Frontal cortex (tissue), 4 donors: ENCODE data around the gene GBE1. TPM values are rescaled to one million over a fixed set of nuclear protein-coding genes. Genes with fewer than 3 reads are reported as not detected.
A peak's percentile ranks its signal among the peaks of the same experiment; 100 is the strongest.

Source experiments
- DNase-seq, 2 donors: peaks; one replicate each; pipeline ENCODE4 v3.0.0; 2012; ENCODE audit warnings: low spot score in 2 of 2
- FAIRE-seq: peaks from 2 replicates; lab custom pipeline; 2012; peaks lifted over from hg19 to GRCh38; lab: Jason Lieb, UNC
- total RNA-seq: library from RNA; depleted of rRNA; stranded (reverse); fragments of >200 nt; gene quantifications from one replicate; pipeline ENCODE4 v1.2.3, GENCODE V29; 2014
- donor health status: control.
- donor health status: control.
- donor health status: control.

The GBE1 gene
- total RNA-seq, 1 donor from 2014 or later, result 24.1 TPM

DNA sequence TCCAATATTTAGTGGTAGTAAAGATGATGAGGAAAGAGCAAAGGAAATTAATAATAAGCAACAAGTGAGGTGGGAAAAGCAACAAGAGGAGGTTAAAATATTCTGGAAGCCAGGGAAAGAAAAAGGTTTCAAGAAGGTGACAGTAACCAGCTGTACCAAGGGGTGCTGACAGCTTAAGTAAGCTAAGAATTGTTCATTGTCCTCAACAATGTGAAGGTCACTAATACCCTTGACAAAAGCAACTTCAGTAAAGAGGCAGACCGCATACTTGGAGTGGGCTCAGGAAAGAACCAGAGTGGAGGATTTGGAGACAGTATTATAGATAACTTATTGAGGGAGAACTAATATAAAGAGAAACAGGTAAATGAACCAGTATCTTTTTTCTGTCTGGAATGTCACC is 116.2 kb downstream of the GBE1 start:
- DNase-seq (no peak), FAIRE-seq (no peak)

DNA sequence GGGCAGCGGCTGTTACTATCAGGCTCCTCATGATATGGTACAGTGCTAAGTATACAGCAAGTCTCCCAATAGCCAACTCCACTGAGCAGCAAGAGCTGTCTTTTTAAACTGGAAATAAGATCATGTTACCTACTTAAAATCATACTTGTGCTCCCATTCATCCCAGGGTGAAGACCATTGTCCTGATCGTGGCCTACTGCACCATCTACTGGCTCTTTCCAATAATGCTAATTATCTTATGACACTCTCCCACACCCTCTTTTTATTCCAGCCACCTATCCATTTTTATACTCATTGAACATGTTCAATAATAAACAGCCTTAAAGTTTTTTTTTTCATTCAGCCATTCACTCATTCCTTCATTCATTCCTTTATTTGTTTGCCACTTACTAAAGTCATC is 117.7 kb downstream of the GBE1 start:
- DNase-seq, result no peak
- no peak for FAIRE-seq

DNA sequence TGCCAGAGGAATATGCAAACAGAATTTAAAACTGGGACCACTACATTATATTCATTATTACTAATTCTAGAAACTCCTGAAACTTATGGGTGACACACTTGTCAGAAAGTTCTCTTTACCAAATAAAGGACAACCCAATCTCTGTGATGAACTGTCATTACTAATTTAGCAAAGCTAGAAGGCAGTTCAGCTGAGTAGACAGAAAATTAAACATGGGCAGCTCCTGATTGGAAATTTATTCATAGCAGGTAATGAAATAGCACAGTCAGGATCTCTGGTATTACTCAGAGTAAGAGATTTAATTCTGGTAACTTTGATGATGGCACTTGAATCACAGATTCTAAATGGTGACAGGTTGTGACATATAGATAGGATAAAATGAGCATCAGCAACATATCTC is 123.0 kb downstream of the GBE1 start:
- no peak for FAIRE-seq

DNA sequence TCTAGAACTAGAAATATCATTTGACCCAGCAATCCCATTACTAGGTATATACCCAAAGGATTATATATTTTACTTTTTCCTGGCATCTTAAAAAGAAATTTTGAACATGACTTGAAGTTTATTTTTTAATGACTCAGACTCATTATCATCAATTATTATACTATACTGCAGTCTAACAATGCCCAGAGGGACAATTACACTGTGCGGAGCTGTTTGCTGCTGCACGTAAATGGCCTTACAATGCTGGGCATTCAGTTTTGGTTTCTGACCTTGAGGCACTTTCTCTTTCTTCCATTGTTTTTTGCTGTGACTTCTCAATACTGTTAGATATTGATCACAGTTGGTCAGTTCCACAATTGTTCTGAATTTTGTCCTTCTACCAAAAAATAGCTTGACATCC is 128.8 kb downstream of the GBE1 start:
- DNase-seq, result no peak
- FAIRE-seq, result no peak

More for the DNA sequence above, 123.0 kb downstream of the GBE1 start:
- DNase-seq, result no peak

DNA sequence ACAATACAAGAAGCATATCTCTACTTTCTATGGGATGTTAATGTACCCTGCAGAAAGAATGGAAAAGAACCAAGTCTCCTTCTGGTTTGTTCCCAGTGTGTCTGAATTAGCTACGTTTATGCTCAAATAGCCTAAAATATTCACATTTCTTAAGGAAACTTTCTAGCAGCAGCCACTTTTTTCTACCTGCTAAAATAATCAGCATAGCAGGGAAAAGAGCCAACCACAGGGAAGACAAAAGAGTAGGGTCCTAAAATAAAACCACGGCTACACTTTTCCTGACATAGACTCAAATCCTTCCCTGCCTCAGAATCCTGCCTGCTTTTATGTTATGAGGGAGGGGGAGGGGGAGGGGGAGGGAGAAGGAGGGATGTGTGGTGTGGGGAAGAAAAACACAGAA is 136.7 kb downstream of the GBE1 start:
- DNase-seq, result no peak
- no peak for FAIRE-seq

DNA sequence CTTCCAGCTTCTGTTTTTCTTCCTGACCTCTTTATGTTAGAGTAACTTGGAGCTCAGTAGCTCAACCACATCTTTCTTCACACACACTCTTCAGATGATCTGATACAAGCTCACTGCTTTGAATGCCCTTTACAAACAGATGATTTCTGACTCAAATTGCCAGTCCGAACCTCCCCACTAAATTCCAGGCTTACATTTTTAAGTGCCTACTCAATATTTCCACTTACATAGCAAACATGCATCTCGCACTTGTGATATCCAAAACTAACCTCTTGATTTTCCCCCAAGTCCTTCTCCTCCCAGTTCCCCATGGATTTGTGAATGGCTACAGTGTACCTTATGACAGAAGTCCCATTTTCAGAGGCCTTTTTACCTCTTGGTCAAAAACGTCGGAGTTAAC is 139.1 kb downstream of the GBE1 start:
- no peak for FAIRE-seq

DNA sequence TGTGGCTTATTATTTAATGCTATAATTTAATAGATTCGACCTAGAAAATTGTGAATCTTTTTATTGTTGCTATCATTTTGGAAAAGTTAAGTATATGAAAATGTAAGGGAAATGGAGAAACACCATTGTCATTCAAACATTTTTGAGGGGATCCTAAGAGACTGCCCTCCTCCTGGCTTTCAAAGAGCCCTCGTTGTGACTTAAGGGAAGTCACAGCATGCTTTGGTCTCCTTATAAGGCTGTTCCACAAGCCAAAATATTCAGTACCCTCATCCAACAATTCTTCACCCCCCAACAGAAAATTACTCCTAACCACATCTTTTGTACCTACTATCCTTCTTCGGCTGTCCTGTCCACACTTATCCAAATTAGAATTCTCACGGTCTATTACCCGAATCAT is 140.2 kb downstream of the GBE1 start:
- DNase-seq (no peak), FAIRE-seq (no peak)

More for the DNA sequence above, 139.1 kb downstream of the GBE1 start:
- no peak for DNase-seq

DNA sequence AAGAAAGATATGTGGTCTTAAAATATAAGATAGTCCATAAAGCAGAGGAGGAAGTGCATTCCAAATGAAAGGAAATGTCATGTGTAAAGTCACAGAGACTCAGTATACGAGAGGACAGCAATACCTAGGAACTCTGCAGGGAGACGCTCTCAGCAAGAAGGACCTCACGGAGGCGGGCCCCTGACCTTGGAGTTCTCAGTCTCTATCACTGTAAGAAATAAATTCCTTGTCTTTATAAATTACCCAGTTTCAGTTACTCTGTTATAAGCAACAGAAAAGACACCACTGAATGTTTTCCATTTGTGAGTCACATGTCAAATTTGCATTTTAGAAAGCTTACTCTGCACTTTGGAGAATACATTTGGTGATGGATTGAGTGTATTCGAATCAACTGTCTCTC is 140.6 kb downstream of the GBE1 start:
- no peak for FAIRE-seq
- DNase-seq, result no peak

DNA sequence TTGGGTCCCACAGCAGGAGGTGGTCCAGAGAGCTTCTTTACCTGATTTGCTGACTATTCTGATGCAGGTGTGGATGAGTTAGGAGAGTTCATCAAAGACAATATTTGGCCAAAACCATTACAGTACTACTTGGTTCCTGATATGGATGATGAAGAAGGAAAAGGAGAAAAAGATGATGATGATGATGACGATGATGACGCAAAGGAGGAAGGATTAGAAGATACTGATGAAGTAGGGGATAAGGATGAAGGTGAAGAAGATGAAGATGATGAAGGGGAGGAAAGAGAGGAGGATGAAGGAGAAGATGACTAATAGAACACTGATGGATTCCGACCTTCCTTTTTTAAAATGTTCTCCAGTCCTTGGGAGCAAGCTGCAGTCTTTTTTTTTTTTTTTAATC is 148.7 kb downstream of the GBE1 start:
- FAIRE-seq, result no peak
- DNase-seq, result no peak

DNA sequence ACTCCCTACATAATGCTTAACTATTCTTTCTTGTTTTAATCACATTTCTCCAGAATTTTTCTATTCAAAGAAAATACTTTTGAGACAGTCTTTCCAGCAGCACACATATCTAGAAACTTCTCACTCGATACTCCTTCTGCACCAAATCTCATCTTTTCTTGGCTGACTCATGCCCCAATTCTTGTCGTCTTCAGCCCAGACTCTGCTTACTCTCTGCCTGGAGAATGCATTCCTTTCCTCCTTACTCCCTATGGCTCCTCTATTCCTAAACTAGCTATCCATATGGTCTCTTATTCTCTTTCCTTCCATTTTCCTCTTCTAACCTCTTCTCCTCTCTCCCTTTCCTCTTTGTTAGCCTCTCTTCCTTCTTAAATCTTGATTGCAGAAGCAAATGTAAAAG is 158.7 kb downstream of the GBE1 start:
- DNase-seq (no peak), FAIRE-seq (no peak)

DNA sequence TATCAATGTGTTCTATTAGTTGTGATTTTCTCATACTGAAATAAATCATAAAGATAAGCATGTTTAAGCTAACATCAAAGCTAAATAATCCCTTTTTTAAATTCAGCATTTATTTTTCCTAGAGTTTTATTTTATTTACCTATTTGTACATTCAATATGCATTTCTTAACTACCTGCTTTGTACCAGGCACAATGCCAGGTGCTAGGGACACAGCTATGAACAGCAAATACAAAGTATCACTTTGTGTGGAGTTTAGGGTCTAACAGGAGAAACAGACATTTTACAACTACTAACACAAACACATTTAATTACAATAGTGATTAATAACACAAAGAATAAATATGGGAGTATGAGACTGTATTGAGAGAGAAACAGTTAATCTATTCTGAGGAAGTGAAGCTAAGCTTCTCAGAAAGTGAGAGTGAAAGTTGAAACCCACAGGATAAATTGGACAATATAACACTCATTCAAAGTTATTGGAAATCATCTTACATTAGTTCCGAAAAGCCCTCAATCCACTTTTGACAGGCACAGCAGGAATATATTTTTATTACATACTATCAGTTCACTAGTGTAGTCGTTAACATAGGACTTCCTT is 159.6 kb downstream of the GBE1 start:
- FAIRE-seq, result no peak
- no peak for DNase-seq

DNA sequence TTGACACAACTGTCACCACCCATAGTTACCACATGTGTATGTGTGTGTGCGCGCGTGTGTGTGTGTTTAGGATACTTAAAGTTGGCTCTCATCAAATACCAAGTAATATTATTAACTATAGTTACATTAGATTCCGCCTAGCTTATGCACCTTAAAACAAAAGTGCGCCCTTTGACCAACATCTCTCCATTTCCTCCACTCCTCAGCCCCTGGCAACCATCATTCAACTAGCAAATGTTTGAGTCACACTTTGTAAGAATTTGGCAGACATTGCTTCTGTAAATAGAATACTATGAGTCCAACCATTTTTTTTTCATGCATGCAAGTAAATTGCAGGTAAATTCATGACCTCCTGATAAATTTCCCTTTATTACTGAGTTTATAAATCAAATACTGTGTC is 169.3 kb downstream of the GBE1 start:
- no peak for DNase-seq
- FAIRE-seq, result no peak

DNA sequence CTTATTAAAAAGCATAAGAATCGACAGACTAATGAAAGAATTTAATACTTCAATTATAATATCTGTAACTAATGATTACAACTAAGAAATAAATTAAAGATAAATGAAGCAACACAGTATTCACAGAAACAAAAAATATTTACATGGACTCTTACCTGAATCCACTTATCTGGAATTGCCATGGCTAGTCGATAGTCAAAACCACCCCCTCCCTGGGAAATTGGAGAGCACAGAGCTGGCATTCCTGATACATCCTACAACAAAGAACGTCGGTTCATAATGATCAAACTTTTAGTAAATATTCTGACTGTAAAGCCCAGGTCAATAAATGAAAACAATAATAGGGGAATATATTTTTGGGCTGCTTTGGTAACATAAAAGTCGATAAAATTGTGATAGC is 175.5 kb downstream of the GBE1 start:
- no peak for DNase-seq

DNA sequence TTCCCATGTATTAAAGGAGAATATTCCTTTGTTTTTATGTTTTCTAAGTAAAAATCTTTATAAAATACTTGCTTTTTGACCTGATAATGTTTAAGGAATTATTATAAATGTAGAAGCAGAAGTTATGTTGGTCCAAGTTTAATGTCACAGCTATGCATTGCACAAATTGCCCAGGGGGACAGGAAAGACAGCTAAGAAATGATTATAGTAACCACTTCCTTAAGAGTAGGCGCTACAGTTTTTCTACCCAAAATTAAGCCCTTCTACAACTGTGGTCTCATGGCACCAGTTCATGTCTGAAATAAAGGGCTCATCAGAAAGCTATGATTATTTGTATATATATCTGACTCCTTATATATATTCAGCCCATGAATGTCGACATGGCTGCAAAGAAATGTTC is 176.4 kb downstream of the GBE1 start:
- FAIRE-seq (no peak), DNase-seq (no peak)

More for the DNA sequence above, 175.5 kb downstream of the GBE1 start:
- no peak for FAIRE-seq

DNA sequence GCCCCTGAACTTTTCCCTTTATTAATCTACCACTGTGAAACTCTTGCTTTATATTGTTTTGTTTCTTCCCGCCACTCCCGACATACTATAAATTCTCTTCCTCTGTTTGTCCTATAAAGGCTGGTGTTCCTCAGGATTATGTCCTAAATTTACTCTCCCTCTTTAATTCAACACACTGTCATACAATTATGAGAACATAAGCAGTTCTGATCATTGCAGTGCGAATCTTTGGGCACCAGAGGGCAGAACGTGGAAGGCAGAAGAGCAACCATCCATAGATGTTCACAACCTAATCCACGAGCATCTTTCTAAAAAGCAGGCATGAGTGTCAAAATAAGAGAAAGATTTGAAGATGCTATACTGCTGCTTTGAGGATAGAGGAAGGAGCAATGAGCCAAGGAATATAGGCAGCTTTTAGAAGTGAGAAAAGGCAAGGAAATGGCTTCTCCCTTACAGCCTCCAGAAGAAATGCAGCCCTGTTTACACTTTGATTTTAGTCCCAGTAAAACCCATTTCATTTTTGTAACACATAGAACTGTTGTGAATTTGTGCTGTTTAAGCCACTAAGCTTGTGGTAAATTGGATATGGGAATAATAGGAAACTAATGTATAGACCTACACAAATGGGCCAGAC is 179.4 kb downstream of the GBE1 start:
- FAIRE-seq, result no peak
- DNase-seq, result no peak

DNA sequence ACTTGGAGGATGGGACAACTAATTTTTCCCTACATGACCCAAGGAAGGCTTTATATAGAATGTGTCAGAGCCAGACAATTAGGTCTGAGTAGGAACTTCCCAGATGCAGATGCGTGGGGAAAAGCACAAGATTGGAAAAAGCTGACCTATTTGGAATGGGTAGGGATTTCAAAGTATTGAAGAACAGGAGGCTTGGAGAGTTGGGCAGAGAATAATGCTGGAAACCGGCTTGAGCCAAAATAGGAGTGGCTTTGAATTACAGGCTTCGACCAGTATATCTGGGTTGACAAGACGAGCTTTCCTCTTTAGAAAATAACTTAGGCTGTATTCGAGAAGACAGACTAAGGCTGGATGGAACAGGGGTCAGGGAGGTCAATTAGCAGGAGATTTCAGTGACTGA is 181.1 kb downstream of the GBE1 start:
- FAIRE-seq (no peak), DNase-seq (no peak)

DNA sequence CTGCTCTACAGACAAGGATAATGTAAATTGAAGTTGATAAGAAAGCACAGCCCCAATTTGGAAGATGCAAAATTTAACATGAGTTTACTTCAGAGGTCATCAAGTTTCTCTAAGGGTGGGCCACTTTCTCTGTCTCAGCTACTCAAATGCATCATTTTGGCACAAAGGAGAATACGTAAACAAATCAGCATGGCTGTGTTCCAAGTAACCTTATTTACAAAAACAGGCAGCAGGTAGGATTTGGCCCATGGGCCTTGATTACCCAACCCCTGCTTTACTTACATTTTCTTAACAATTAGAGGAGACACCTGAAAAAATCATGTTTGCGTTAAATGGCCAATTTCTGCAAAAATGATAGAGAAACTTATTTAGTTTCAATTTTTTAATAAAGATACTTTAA is 181.7 kb downstream of the GBE1 start:
- DNase-seq, result no peak
- FAIRE-seq, result no peak

DNA sequence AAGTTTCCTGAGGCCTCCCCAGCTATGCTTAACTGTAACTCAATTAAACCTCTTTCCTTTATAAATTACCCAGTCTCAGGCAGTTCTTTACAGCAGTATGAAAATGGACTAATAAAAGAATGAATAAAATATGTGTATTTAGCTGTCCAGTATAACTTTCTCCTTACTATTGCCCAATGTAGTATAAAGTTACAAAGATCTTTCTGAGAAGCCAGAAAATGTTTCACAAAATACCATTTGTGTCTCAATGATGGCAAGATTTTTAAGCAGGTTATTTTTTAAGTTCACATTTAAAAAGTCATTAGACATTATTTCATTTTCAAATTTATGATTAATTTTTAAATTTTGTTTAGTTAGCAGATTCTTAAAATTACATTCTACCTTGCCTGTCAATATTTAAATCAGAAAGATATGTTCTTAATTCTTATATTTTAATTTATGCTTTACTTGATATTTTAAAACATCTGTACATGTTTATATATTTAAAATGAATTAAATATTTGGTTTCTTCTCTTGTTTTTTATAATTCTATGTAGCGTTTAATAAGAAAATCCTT is 189.2 kb downstream of the GBE1 start:
- no peak for DNase-seq
- FAIRE-seq, result peak; percentile 87

DNA sequence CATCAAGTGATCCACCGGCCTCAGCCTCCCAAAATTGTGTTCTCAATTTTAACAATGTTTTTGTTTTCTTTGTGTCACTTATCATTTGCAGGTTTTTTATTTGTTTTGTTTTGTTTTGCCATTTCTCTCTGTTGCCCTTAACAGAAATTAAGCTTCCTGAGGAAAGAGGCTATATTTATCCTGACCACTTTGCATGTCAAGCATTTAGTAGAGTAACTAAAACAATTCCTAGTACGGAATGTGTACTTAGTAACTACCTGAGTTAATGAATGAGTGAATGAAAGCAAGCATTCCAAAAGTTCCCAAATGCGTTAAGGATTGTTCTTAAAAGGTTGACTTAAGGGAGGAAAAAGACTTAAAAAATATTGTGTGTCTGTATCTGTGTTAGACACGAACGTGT is 193.1 kb downstream of the GBE1 start:
- FAIRE-seq (no peak), DNase-seq (no peak)

DNA sequence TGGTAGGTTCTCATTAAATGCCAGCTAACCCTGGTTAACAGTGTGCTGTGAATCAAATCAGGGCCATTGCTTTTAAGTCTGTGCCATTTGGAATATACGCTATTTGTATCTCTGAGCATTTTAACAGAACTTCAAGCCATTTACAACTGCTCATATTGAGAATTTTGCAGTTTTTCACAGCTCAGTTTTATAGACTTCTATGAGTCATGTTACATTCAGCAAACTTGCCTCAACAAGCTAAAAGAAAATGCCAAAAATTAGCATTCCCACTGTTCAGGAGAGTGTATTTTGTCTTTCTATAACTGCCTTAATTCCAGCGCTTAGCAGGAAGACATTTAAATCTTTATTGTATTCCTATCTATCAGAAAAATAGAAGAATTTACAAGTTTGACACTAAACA is 196.4 kb downstream of the GBE1 start:
- DNase-seq (no peak), FAIRE-seq (no peak)

DNA sequence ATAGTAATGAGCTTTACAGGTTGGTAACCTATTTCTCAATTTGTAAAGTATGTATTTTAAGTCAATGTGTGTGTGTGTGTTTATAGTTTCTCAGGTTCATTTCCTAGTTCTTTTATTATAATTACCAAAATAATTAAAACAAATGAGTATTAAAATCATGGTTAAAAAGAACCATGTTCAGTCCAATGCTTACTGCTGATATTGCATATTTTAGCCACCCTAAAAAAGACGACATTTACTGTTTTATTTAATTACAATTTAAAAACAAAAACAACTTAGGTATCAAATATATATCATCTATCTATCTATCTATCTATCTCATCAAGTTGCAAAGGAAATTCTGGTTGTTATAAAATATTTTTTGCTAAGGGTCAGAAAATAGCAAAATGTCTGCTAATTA is 203.3 kb downstream of the GBE1 start:
- DNase-seq (no peak), FAIRE-seq (peak; percentile 8)

DNA sequence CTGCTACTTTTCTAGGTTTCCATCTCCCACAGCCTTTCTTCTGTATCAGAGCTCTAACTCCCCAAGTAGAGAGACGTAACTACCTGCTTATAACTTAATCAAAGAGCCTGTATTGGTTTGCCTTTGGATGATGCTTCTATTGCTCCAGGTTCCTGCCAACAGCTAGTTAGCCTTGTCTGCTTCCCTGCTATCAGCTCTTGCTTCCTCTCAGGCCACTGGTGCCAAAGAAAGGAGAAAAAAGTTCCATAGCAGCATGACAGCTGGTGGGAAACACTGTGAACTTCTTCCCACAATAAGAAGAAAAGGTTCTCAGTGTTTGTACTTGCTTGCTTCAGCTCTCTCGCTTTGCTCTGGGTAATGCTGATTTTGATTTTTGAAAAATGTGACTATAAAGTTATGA is 206.6 kb downstream of the GBE1 start:
- FAIRE-seq (no peak), DNase-seq (no peak)
